ENCODE measurements around the gene DCTD.
A peak's percentile ranks its signal among the peaks of the same experiment; 100 is the strongest.

The DCTD gene

DNA sequence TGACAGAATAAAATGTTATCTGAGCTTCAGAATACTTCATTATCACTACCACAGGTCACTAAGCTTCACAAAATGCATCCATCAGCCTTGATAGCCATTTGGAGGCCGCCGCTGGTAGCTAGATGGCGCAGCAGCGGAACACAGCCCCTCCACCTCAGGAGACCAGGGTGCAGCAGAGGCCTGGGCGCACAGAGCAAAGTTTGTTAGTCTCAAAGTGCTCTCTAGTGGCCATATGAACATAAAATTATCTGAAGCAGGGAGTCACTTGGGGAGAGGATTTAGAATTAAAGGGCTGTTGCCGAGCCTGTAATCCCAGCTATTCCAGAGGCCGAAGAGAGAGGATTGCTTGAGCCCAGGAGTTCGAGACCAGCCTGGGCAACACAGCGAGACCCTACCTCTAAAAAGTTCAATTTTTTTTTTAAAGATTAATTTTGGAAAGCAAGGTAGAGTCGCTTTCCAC lies 8.1 kb upstream of the DCTD start:
- no peak overlapping the region for H3K4me3 Mint-ChIP-seq
- H3K27me3 Mint-ChIP-seq = no peaks in the 10 kb centered on the region
- H3K27ac Mint-ChIP-seq = no peak overlapping the region

DNA sequence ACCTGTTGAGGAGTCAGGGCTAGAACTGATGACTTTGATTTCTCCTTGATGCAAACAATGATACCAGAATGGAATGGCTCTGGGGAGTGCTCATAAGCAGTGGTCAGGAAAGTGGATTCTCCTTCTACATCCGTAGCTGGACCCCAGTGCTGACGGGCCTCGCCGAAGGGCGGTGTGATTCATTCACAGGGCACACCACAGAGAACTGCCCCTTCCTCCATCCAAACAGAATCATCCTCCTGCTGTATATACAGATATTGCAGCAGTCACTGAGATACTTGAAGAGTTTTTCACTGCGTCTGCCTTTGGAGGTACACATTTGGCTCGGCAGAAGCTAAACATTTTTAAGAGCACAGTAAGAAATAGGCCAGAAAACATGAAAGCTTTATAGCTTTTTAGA lies 7.3 kb upstream of the DCTD start:
- Mint-ChIP-seq H3K27ac (no peak overlapping the region), H3K9me3 (no peaks in the 10 kb centered on the region), H3K36me3 (no peaks in the 10 kb centered on the region), H3K4me3 (no peak overlapping the region), H3K27me3 (no peaks in the 10 kb centered on the region), H3K4me1 (peaks cover 6% of the 10 kb centered on the region)

More for the DNA sequence above, 8.1 kb upstream of the DCTD start:
- no peaks in the 10 kb centered on the region for H3K4me1 Mint-ChIP-seq
- no peaks in the 10 kb centered on the region for H3K9me3 Mint-ChIP-seq
- no peaks in the 10 kb centered on the region for H3K36me3 Mint-ChIP-seq

DNA sequence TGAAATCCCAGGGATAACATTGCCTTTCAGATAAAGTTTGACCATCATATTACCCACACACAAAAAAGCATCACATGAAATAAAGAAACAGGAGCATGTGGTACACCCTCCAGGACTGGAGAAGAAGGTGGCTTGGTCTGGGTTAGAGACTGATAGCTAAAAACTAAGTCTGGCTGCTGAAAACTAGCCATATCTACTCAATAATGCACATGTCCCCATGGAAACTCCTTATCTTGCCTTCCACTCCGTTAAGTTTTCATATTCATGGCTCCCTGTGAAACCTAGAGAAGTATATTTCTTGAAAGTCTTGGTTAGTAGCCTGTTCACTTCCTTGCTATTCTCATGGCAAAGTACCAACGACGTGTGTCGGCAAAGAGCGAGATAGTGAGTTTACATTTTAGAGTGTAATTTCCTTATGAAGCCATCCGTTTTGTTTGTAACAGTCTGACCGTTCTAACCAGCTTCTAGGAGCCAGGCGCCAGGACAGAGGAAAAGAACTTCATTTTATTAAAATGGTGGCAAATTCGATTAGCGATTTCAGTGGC lies 6.7 kb upstream of the DCTD start:
- no peak overlapping the region for H3K27ac Mint-ChIP-seq
- peaks cover 12% of the 10 kb centered on the region for H3K4me1 Mint-ChIP-seq
- H3K27me3 Mint-ChIP-seq = no peaks in the 10 kb centered on the region
- H3K36me3 Mint-ChIP-seq = no peaks in the 10 kb centered on the region
- H3K9me3 Mint-ChIP-seq = no peaks in the 10 kb centered on the region
- H3K4me3 Mint-ChIP-seq = no peak overlapping the region

DNA sequence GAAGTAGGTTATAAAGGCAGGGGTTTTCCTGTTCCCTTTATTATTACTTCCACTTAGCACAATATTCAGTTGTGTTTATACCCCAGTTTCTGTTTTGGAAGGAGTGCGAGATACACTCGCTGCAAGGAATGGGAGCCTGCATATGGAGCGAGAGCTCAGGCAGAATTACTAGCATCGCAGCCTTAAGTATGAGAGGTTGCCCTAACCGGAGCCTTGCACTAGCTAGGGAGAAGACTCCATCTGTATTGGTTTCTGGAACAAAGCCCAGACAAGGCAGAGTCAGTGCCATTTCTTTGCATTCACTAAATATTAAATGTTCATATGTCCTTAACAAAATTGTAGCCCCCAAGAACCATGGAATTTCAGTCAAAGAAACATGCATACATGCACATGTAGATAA lies 6.2 kb upstream of the DCTD start:
- Mint-ChIP-seq H3K4me3 (no peak overlapping the region), H3K27me3 (no peaks in the 10 kb centered on the region), H3K9me3 (no peaks in the 10 kb centered on the region), H3K4me1 (peaks cover 17% of the 10 kb centered on the region), H3K27ac (no peak overlapping the region), H3K36me3 (no peaks in the 10 kb centered on the region)

DNA sequence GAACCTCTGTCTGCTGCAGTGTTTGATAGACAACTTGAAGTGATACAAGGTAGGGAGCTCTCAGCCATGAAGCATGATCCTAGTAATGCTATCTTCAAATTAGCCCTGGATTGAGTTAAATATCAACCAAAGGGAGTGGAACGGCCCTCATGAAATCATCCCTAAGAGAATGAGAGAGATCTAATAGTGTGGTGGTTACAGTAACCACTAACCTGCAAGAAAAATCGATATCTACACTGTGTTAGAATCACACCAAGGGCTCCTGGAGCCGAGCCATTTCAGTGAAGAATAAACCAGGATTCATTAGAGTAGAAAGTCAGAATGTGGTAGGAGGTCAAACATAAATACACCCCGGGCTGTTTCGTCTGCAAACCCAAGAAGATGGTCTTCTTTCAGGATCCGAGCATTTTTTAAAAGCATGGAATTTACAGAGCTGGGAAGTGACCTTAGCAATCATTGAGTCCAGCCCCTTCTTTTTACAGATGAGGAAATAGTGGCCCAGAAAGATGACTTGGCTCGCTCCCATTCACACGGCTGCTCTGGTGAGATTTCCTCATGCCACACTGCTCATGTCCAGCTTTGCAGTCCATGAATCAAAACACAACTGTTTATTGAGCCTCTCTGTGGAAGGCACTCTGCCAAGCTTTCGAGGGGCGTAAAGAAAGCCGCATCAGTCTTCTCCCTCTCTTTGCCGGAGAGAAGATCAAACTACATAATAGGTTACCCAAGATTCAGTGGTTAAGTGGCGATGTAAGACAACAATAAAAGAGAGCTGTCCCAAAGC lies 5.5 kb upstream of the DCTD start:
- Mint-ChIP-seq H3K4me1 (peaks cover 24% of the 10 kb centered on the region), H3K27ac (no peak overlapping the region)

DNA sequence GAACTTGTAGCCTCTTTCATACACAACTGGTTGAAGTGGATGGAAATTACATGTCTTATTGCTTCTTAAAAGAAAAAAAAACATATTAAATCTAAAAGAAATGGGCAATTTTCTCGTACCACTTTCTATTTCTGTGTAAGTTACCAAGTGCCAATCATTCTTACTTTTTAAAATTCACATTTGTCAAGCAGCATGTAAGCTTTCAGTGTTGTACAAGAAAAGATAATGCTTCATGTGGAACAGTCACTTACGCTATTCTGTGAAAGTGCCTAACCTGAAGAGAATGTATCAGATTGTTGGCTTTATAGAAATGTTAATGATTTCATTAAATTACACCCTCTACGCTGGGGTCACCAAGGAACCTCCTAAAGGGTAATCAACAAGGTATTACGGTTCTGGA lies 4.4 kb upstream of the DCTD start:
- no peaks in the 10 kb centered on the region for H3K36me3 Mint-ChIP-seq

More for the DNA sequence above, 5.5 kb upstream of the DCTD start:
- no peak overlapping the region for H3K4me3 Mint-ChIP-seq
- no peaks in the 10 kb centered on the region for H3K36me3 Mint-ChIP-seq
- H3K27me3 Mint-ChIP-seq = no peaks in the 10 kb centered on the region
- no peaks in the 10 kb centered on the region for H3K9me3 Mint-ChIP-seq

DNA sequence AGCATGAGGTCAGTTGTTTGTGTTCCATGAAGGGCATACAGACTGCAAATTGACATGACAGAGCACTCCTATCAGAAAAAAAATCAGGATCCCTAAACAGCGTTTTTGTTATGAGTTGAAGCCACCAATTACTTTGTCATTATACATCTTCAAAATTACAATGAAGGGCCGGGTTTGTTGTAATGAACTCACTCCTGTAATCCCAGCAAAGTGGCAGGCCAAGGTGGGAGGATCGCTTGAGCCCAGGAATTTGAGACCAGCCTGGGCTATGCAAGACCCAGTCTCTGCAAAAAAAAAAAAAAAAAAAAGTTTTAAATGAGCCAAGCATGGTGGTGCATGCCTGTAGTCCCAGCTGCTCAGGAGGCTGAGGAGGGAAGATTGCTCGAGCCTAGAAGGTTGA lies 3.5 kb upstream of the DCTD start:
- peaks cover 32% of the 10 kb centered on the region for H3K4me1 Mint-ChIP-seq
- no peaks in the 10 kb centered on the region for H3K27me3 Mint-ChIP-seq
- H3K27ac Mint-ChIP-seq = no peak overlapping the region
- H3K4me3 Mint-ChIP-seq = no peak overlapping the region
- H3K9me3 Mint-ChIP-seq = no peaks in the 10 kb centered on the region
- peaks cover 2% of the 10 kb centered on the region for H3K36me3 Mint-ChIP-seq

More for the DNA sequence above, 4.4 kb upstream of the DCTD start:
- Mint-ChIP-seq H3K4me1 (peaks cover 24% of the 10 kb centered on the region), H3K9me3 (no peaks in the 10 kb centered on the region), H3K4me3 (no peak overlapping the region), H3K27me3 (no peaks in the 10 kb centered on the region), H3K27ac (no peak overlapping the region)

DNA sequence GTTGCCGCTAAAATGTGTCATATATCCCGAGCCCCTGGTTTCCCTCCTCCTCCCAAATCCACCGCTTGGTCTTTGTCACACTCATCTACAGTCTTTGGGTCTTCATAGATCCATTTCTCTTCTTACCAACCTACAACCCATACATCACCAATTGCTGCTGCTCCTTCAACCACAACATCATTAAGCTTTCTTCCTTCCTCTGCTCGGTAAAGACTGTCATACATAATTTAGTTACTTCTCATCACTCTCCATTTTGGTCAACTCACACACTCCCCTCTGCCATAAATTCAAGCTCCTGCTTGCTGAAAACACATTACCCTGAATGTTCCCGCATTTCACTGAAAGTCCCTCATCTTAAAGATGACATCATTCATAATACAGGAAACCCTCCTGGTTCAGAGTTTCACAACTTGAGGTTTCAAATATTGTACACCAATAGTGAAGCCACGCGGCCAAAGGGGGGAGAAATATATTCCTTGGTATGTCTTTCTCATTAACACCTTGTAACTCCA lies 1.7 kb upstream of the DCTD start:
- Mint-ChIP-seq H3K4me3 (peak overlapping the region; percentile 51), H3K27ac (peak overlapping the region; percentile 94), H3K9me3 (no peaks in the 10 kb centered on the region), H3K36me3 (peaks cover 5% of the 10 kb centered on the region), H3K4me1 (peaks cover 41% of the 10 kb centered on the region), H3K27me3 (no peaks in the 10 kb centered on the region)

DNA sequence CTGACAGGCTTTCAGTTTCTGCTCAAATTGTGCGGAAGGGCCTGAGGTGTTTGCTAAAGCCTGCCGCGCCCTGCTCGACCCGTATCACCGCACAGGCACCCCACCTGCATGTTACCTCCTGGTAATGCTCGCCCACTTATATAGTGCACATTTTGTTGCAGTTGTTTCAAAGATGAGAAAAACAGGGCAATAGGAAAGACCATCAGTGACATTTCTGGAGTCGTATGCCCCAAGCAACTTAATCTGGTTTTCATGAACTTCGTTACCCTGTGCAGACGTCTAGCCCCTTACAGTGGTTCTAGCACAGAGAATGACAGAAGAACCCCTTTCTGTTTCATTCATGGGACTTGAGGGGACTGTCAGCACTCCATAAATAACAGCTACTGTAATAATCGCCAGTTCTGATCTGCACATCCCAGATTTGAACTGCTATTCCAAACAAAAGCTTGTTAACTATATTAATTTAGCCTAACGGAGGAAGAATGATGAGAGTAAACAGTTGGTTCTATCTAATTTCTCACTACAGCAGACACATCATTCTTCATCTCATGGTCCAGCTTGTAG lies 940 bp upstream of the DCTD start:
- no peaks in the 10 kb centered on the region for H3K9me3 Mint-ChIP-seq
- H3K4me1 Mint-ChIP-seq = peaks cover 48% of the 10 kb centered on the region
- H3K36me3 Mint-ChIP-seq = peaks cover 8% of the 10 kb centered on the region

DNA sequence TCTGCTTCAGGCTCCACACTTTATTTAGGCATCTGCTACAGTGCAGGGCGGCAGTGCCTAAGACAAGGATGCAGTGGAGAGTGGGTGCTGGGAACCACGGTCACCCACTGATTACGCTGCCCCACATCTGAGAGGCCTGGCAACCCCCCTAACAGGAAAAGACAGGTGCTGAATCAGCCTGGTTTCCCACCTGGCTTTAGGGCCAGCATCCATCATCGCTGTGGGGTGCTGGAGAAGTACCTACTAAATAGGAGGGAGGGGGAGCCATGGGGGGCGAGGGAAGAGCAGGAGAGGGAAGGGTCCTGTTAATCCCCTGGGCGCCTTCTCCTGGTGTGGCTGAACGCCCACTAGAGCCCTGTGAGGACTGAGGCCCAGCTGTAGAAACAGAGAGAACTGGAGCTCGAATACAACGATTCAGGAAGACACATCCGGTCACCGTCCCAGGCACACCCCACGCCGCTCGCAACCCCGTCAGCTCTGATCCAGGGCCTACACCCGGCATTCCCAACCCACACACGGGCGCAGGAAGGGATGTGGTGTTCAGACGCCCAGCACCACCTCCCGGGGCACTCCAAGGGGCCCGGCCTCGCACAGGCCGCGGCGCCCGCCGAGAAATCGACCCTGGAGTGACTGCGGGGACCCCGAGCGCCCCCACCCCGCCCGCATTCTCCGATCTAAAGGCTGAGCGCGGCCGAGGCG lies 554 bp downstream of the DCTD start:
- H3K4me3 Mint-ChIP-seq = peak overlapping the region; percentile 89
- H3K4me1 Mint-ChIP-seq = peaks cover 62% of the 10 kb centered on the region

More for the DNA sequence above, 940 bp upstream of the DCTD start:
- peak overlapping the region; percentile 98 for H3K27ac Mint-ChIP-seq
- no peaks in the 10 kb centered on the region for H3K27me3 Mint-ChIP-seq
- peak overlapping the region; percentile 51 for H3K4me3 Mint-ChIP-seq

DNA sequence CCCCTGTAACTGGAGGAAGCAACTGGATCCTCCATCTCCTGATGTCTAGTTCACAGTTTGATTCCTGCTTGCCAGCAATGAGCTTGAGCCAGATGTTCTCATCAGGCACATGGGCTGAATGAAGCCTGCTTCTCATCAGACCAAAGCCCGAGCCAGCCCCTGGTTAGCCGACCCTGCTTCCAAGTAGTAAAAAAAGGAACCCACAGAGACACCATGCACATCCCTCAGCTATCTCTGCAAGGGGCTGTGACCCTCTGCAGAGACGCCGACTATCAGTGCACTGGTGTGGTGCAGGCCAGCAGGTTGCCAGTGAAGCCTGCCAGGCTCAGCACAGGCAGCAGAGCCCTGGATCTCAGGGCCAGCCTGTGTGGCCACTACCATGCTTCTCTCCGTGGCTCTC lies 2.8 kb downstream of the DCTD start:
- no peak overlapping the region for H3K27ac Mint-ChIP-seq
- H3K4me3 Mint-ChIP-seq = no peak overlapping the region
- H3K27me3 Mint-ChIP-seq = no peaks in the 10 kb centered on the region
- no peaks in the 10 kb centered on the region for H3K9me3 Mint-ChIP-seq
- peaks cover 15% of the 10 kb centered on the region for H3K36me3 Mint-ChIP-seq
- peaks cover 66% of the 10 kb centered on the region for H3K4me1 Mint-ChIP-seq

More for the DNA sequence above, 554 bp downstream of the DCTD start:
- Mint-ChIP-seq H3K9me3 (no peaks in the 10 kb centered on the region), H3K27ac (peak overlapping the region; percentile 99), H3K36me3 (peaks cover 8% of the 10 kb centered on the region), H3K27me3 (no peaks in the 10 kb centered on the region)

DNA sequence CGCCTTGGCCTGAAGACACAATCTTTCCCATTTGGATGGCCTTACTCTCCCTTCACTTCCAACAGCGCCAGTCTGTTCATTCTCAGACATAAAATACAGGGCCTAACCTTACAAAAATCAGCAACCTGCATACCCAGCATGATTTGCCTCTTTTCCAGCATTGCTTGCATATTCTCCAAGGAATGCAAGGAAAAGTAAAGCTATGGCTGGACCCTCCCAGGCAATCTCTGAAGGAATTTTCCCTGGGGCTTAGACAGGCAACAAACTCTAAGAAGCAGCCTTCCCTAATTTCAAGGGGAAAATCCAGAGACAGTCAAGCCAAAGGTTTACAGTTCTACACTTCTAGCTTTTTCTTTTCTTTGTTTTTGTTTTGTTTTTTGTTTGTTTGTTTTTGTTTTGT lies 3.6 kb downstream of the DCTD start:
- Mint-ChIP-seq H3K4me1 (peaks cover 61% of the 10 kb centered on the region), H3K27me3 (no peaks in the 10 kb centered on the region), H3K4me3 (no peak overlapping the region), H3K36me3 (peaks cover 15% of the 10 kb centered on the region), H3K9me3 (no peaks in the 10 kb centered on the region), H3K27ac (no peak overlapping the region)

DNA sequence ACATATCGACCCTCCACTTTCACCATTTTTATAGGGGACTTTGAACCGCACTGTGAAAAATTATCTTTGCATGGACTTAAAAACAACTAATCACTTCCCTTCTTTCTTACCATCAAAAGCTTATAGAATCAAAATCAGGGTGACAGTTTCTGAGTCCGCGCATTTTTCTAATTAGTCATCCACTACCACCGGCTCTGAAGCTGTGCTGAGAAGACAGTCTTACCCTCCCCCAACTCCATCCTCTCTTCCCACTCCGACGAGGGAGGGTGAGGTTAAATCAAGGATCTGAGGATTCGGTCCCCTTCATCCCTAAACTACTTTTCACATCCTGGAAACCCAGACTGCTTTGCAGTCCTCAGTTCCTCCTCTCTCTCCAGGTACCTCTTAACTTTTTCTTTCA lies 4.2 kb downstream of the DCTD start:
- no peaks in the 10 kb centered on the region for H3K27me3 Mint-ChIP-seq
- H3K4me1 Mint-ChIP-seq = peaks cover 55% of the 10 kb centered on the region
- peak overlapping the region; percentile 32 for H3K27ac Mint-ChIP-seq
- H3K4me3 Mint-ChIP-seq = no peak overlapping the region
- H3K36me3 Mint-ChIP-seq = peaks cover 15% of the 10 kb centered on the region
- no peaks in the 10 kb centered on the region for H3K9me3 Mint-ChIP-seq

DNA sequence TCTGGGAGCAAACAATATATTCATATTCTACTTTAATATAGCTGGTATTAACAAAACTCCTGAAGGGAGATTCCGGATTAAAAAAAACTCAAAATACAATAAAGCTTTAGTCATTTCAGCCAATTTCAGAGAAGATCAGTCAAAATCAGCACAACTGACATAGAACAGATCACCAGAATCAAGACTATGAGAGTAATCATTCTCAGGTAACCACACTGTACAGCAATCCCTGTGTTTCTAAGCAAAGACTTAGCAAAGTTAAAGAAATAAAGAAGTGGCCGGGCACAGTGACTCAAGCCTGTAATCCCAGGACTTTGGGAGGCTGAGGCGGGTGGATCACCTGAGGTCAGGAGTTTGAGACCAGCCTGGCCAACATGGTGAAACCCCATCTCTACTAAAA lies 9.1 kb downstream of the DCTD start:
- H3K4me3 Mint-ChIP-seq = no peak overlapping the region
- peaks cover 21% of the 10 kb centered on the region for H3K36me3 Mint-ChIP-seq
- H3K4me1 Mint-ChIP-seq = peaks cover 48% of the 10 kb centered on the region
- no peaks in the 10 kb centered on the region for H3K9me3 Mint-ChIP-seq
- no peak overlapping the region for H3K27ac Mint-ChIP-seq
- no peaks in the 10 kb centered on the region for H3K27me3 Mint-ChIP-seq

DNA sequence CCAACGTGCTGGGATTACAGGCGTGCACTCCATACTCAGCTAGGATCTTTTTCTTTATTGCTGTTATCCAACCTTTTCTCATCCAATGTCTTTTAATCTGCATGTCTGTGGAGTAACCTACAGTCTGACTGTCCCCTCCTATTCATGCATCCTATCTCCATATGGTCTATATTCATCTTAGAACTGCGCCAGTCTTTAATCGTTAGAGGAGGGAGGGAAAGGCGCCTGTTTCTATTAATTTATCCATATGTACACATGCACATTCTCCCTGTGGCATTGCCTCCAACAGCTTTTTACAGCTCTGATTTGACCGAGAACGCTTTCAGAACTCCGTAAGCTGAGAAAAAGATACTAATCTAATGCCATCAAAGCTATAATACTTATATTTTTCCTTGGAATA lies 9.8 kb downstream of the DCTD start:
- H3K4me3 Mint-ChIP-seq = no peak overlapping the region
- H3K4me1 Mint-ChIP-seq = peaks cover 41% of the 10 kb centered on the region
- H3K27ac Mint-ChIP-seq = no peak overlapping the region
- no peaks in the 10 kb centered on the region for H3K9me3 Mint-ChIP-seq
- peaks cover 21% of the 10 kb centered on the region for H3K36me3 Mint-ChIP-seq
- no peaks in the 10 kb centered on the region for H3K27me3 Mint-ChIP-seq

DNA sequence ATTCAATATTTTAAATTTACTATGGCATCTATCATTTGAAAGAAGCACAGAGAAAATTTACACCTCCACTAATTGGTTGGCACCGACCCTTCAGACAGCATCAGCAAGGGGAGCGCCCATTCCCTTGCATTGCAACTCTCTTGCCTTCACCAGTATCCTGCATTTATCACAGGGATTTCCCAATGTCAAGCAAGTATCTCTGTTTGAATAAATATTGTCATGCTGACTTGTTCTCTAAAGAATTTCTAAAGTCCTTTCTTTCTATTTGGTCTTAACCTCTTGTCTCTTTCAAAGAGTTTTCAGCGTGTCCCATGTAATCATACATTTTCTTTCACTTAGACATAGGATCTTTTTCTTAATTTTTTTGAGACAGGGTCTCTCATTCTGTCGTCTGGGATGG lies 10.4 kb downstream of the DCTD start:
- H3K4me1 Mint-ChIP-seq = peaks cover 35% of the 10 kb centered on the region
- no peaks in the 10 kb centered on the region for H3K9me3 Mint-ChIP-seq
- no peaks in the 10 kb centered on the region for H3K27me3 Mint-ChIP-seq
- no peak overlapping the region for H3K27ac Mint-ChIP-seq
- no peak overlapping the region for H3K4me3 Mint-ChIP-seq
- peaks cover 23% of the 10 kb centered on the region for H3K36me3 Mint-ChIP-seq
